HG02678 (cell line): ENCODE results near the gene SLITRK3.
"Not testable (repeated sequence)": the region's sequence is repeated elsewhere in the genome, so short reads cannot be mapped to it uniquely, and the experiment has no call there.

Experiments
- ATAC-seq: cut with Tn5 transposase; IDR thresholded peaks from one replicate; pipeline ENCODE4 v1.9.1; 2021; ENCODE audit warnings: mild to moderate bottlenecking, moderate library complexity; ENCODE audit not compliant: unreplicated experiment

Gene SLITRK3

DNA sequence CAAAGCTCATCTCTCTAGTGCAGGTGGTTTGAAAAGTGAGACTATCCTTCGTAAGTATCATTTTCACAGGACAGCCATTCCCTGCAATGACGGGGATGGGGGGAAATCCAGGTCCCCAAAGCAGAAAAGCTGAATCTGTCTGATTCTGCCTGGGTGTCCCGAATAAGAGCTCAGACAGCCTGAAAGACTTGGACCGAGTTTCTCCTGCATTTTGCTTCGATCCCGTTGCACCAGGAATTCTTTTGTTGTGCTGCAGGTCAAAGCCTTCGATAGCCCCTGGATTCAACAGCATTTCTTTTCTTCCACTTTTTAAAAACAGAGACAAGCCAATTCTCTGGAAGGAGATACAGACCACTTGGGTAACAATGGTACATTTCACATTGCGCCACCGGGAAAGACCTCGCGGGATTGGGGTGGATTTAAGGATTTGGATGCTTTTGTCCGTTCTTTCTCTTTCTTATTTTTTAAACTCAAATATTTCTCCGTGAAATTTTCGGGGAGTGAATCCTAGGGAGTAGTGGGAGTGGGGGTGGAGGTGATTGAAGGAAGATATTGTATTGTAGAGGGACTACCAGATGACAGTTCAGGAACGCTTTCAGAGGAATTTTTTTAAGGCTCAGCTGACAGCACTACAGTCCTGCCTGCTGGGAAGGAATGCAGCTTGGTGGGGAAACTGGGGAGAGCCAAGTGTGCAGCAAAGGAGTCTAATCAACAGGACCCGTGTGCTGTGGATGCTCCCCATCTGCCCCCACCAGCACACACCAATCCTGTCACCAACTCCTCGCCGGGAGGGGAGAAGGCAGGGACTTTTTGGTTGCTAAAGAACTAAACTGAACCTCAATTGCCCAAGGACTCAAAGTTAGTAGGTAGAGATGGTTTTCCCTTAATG, 2.6 kb downstream of the SLITRK3 start:
- no peak for ATAC-seq

DNA sequence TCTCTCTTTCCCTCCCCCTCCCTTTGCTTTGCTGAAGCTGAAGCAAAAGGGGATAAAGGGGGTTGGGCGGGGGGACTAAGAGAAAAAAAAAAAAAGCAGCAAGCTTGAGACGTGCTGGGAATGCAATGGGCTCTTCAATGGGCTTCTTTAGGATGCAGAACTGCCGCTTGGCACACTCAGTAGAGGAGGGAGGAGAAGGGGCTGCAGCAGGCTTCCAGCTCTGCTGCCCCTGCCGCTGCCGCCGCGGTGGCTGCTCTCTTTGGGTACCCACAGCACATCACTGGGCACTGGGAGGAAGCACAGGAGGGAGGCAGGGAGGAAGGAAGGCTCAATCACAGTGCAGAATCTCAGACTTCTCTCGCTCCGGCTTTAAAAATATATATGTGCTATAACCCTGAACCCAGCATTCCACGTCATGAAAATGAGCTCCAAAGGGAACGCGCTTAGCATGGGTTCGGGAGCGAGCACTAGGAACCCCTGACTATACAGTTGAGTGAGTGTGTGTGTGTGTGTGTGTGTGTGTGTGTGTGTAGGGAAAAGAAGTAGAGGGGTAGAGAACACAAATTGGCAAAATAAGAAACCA, 3.5 kb downstream of the SLITRK3 start:
- no peak for ATAC-seq

DNA sequence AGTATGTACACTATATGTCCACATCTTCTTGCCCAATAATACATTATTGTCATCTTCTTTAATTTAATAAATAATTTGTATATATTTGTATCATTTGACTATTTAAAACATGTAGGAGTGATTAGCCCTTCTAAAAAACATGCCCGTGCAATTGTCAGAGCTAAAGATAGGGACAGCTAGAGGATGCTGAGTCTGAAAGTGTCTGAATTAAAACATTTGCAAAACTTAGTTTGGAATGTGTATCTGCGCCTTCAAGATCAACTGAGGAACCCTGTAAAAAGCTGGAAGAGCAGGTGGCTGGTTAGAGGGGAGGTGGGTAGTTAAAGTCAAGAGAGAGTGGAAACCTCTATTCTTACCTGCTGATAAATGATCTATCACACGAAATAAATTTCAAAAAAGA, 4.7 kb downstream of the SLITRK3 start:
- no peak for ATAC-seq

DNA sequence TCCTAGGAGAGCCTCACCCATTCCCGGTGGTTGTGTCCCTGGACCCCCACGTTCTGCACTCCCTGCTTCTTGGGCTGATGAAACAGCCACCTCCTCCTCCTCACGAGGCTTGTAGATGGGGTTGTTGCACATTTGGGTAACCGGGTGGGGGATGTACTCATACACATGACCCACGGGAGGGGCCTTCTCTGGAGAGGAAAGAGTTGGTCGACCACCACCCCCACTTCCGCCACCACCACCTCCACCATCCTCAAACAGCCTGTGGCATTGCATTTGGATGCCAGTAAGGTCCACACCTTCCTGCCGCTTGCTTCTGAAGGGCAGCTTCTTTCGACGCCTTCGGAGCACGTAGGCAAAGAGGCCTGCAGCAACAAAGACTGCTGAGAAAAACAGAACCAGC, 7.7 kb downstream of the SLITRK3 start:
- no peak for ATAC-seq

DNA sequence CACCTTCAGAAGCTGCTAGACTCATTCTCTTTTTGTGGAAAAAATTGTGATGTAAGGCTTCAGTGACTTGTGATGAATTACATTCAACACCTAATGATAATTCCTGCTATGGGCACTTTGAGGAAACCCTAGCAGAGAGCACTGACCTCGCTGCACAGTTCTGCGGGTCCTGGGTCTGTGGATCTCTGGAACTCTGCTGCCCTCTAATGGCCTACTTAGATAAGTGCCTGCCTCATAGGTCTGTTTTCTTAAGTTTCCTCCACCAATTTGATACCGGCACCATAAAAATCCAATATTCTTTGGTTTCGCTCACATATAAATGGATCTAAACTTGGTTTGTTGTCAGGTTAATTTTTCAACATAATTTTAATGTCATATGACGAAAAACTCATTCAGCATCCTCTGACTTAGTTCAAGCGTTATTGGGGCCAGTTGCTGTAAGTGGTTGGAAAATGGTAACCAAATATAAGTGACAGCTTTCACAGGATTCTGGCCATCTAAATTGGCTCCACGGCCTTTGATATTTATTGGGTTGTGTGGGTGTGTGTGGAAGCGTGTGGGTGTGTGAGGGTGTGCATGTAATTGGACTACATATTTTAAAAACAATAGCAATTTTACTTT, 10.4 kb downstream of the SLITRK3 start:
- peak; percentile 96 for ATAC-seq

DNA sequence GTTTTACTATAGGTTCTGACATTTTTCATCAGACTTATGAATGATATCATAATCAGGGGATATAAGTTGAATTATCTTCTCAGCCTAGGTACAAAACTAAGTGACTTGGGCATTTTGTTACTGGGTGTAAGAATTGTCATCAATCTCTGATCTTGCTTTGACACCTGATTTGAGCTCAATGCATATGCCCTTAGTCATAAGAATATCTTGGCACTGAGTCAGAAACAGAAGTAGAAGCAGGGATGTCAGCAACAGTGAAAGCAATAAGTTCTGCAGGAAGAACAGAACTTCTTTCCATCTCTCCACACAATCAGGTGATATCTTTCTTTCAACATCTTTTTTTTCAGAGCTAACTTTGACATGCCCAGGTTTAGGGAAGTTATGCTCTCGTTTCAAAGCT, 14.6 kb downstream of the SLITRK3 start:
- no peak for ATAC-seq

DNA sequence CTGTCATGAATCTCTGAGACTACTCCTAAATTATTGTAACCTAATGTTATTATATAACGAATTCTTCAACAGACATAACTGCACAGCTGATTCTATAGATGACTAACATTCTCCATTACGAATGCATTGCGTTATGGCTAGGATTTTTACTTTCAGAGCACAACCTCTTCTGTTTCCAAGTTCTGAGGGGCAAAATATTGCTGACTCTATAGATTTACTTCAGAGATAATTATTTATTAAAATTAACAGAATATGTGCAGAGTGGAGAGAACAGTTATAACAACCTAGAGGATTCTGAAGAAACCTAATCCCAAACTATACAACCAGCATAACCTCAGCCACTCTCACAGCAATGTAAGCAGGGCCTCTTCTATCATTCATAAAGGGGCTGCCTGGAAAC, 25.9 kb downstream of the SLITRK3 start:
- ATAC-seq = no peak

DNA sequence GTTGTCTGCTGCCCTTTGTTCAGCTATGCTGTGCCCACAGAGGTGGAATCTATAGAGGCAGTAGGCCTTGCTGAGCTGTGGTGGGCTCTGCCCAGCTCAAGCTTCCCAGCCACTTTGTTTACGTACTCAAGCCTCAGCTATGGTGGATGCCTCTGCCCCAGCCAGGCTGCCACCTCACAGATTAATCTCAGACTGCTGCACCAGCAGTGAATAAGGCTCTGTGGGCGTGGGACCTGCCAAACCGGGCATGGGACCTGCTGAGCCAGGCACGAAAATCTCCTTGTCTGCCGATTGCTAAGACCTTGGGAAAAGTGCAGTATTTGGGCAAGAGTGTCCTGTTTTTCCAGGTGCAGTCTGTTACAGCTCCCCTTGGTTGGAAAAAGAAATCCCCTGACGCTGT, 26.8 kb downstream of the SLITRK3 start:
- ATAC-seq = no peak

DNA sequence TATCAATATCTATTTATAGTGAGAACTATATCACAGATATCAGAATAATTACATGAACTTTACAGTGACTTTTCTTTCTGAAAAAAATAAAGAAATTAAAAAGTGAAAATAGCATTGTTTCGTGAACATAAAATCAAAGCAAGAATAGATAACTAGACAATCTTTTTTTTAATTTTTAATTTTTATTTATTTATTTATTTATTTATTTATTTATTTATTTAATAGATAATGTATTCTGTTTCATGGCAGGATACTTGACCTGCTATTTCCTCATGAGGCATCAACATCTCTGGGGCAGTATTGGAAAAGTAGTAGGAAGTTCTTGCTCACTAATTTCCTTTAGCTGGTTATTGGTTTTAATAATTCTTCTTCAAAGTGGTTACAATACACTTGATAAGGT, 33.3 kb downstream of the SLITRK3 start:
- no peak for ATAC-seq

DNA sequence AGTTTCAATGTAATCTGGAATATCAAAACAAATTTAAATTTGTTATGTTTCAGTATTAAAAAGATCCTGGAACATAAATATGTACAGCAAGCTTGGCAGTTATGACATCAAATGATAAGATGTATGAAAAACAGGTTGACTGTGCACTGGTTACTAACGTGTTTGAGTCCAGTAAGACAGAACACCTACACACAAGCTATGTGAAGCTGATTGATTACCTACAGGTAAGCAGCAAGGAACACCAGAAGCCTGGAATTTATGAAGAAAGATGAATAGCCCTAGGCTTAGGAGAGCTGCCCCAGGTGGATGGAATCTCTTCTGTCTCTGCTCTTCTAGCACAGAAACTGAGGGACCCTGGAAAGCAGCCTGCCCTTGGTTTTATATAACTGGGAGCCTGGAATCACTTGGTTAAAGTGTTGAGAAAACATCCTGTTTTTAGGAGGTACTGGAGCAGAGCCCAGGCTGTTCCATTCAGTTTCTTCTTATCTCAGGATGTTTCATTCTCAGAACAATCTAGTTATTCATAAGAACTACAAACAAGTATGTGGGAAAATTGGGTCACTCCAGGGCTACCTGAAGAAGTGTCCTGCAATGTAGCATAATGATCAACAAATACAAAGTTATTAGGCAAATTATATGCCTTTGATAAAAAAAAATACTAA, 36.3 kb downstream of the SLITRK3 start:
- ATAC-seq = no peak

DNA sequence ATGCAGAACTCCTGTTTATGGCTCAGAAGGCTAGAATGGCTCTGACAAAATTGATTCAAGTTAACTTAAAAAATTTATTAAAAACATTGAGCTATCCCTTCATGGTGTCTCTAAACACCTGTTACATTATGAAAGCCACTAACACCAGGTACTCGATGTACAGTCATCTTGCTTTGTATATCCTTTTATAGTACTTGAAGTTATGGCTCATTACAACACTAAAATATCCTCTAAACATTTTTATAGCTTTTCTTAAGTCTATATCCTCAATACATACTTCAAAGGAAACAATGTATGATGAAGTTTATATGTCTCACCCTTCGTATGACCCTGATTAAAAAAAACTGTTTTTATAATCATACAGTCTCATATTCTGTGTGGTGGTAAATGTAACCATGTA, 38.2 kb downstream of the SLITRK3 start:
- ATAC-seq = no peak

DNA sequence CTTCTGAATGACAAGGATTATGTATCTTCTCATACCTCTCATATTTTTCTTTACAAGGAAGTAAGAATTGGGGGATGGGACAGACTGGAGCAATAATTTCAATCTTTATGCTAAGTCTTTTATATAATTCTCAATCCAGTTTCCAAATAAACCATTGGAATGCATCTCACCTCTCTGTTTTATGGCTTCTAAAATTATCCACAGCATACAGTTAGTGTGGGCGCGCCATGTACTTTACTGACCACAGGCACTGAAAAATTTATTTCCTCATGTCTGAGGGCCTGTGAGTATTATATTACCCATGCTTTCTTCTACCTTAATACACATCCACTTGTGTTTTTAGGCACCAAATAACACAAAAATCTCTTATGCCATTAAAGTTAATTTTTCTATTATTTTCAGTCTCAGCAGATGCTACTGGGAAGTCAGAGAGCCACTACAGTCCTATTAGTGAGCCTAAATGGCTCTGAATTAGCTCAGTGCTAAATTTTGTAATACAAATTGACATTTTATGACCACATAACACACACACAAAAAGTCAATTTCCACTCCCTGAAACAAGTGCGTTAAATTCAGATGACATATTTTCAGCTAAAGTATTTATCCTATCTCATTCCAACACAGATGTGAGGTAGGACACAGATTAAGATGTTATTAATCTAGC, 39.3 kb downstream of the SLITRK3 start:
- no peak for ATAC-seq

DNA sequence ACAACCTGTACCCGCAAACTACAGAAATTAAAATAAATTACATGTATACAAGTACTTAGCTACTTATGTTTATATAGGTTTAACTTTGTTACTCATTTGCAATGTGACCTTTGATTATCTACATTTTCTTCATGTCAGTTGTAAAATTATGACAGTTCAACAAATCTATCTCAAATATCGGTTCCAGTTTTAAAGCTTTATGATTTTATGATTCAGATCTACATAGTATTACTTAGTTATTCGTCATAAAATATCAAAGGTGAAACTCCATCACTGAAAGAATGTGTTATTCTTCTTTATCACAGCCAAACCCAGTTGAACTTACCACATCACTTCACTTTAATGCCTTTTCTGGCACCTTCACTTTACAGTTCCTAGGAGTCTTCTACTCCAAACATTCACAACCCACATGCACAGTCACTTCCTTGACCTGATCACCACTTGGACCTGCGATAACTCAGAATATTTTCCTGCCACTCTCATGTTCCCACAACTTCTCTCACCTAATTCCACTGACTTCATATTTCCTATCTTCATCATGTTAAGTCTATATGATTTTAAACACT, 47.2 kb downstream of the SLITRK3 start:
- no peak for ATAC-seq

DNA sequence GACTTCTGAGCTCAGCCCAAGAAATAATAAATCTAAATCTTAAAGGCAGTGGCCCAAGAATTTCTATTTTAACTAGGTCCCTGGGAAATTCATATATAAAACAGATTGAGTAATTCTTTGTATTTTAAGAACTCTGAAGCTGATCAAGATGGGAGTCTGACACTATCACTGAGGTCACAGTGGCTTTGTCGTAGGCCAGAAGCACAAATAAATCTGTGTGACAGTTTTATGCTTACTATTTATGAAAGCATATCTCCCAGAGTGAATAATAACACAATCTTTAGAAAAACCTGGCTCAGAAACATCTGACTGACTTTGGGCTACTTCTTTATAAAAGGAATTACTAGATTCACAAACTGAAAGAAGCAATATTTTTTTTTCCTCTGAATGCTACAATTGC, 51.9 kb downstream of the SLITRK3 start:
- ATAC-seq = no peak

DNA sequence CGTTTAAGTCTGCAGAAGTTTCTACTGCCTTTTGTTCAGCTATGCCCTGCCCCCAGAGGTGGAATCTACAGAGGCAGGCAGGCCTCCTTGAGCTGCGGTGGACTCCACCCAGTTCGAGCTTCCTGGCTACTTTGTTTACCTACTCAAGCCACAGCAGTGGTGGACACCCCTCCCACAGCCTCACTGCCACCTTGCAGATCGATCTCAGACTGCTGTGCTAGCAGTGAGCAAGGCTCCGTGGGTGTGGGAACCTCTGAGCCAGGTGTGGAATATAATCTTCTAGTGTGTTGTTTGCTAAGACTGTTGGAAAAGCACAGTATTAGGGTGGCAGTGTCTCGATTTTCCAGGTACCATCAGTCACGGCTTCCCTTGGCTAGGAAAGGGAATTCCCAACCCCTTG, 56.3 kb downstream of the SLITRK3 start:
- not testable (repeated sequence) for ATAC-seq
